CD14-positive monocyte (primary cell): Measurements from ENCODE around the gene MAPK1. TPM values are rescaled to one million over a fixed set of nuclear protein-coding genes. Genes with fewer than 3 reads are reported as not detected.

Source experiments
- DNase-seq, 3 donors: peaks; one replicate each; pipeline ENCODE4 v3.0.0-alpha.2; 2011 to 2022
- H2AFZ ChIP-seq: 2 replicates; pipeline ENCODE4 v1.6.0; 2012; ENCODE audit warnings: mild to moderate bottlenecking, low read depth, low read length, inconsistent platforms; ENCODE audit not compliant: insufficient read depth, poor library complexity, severe bottlenecking
- H3K27ac ChIP-seq, 2 donors: 1 replicate in 1 of 2; 2 replicates in 1 of 2; pipeline ENCODE4 v1.5.1; 2012 to 2013; ENCODE audit warnings: low read length in 2 of 2, control low read depth in 1 of 2, inconsistent platforms in 1 of 2, low read depth in 1 of 2, mild to moderate bottlenecking in 1 of 2
- H3K27me3 ChIP-seq, 2 donors: one replicate each; pipeline versions ENCODE4 v1.6.0 to v1.6.1; 2011 to 2013; ENCODE audit warnings: low read length in 2 of 2; ENCODE audit not compliant: control insufficient read depth in 2 of 2, insufficient read depth in 2 of 2
- H3K36me3 ChIP-seq, 2 donors: replicated peaks in 1 of 2; 1 replicate in 1 of 2; 2 replicates in 1 of 2; pipeline versions ENCODE4 v1.5.1 to v1.6.1; 2012 to 2013; ENCODE audit warnings: low read length in 2 of 2, control low read depth in 1 of 2, inconsistent platforms in 1 of 2, mild to moderate bottlenecking in 1 of 2; ENCODE audit not compliant: insufficient read depth in 2 of 2, control insufficient read depth in 1 of 2
- H3K4me1 ChIP-seq, 2 donors: 1 replicate in 1 of 2; 2 replicates in 1 of 2; pipeline versions ENCODE4 v1.5.1 to v1.6.1; 2012 to 2013; ENCODE audit warnings: low read length in 2 of 2, control low read depth in 1 of 2, inconsistent platforms in 1 of 2, mild to moderate bottlenecking in 1 of 2, moderate library complexity in 1 of 2; ENCODE audit not compliant: insufficient read depth in 2 of 2, control insufficient read depth in 1 of 2
- H3K4me2 ChIP-seq: replicated peaks from 2 replicates; pipeline ENCODE3; 2012; ENCODE audit warnings: low read length, moderate library complexity, mild to moderate bottlenecking; ENCODE audit not compliant: poor library complexity, severe bottlenecking; ENCODE audit errors: extremely low read depth
- H3K4me3 ChIP-seq, 3 experiments: fragments of 200-600 bp in 1 of 3; sonication (generic) in 1 of 3; replicated peaks in 1 of 3; 1 replicate in 2 of 3; 2 replicates in 1 of 3; pipeline ENCODE4 v1.5.1; 2011 to 2013; ENCODE audit warnings: low read length in 3 of 3, mild to moderate bottlenecking in 3 of 3, control low read depth in 2 of 3, low read depth in 2 of 3, inconsistent platforms in 1 of 3, moderate library complexity in 1 of 3
- H3K79me2 ChIP-seq: 2 replicates; pipeline ENCODE4 v1.6.0; 2012; ENCODE audit warnings: mild to moderate bottlenecking, control low read depth, inconsistent platforms, low read length, moderate library complexity; ENCODE audit not compliant: insufficient read depth
- H3K9ac ChIP-seq: 2 replicates; pipeline ENCODE4 v1.6.0; 2017; ENCODE audit warnings: low read length, mild to moderate bottlenecking; ENCODE audit not compliant: insufficient read depth, poor library complexity, severe bottlenecking
- H3K9me3 ChIP-seq, 2 donors: replicated peaks in 1 of 2; 1 replicate in 1 of 2; 2 replicates in 1 of 2; pipeline versions ENCODE4 v1.5.1 to v1.6.1; 2012 to 2013; ENCODE audit warnings: low read length in 2 of 2, control low read depth in 1 of 2; ENCODE audit not compliant: control insufficient read depth in 1 of 2, insufficient read depth in 1 of 2
- H4K20me1 ChIP-seq: 2 replicates; pipeline ENCODE4 v1.6.0; 2012; ENCODE audit warnings: mild to moderate bottlenecking, low read length, control low read depth, moderate library complexity; ENCODE audit not compliant: insufficient read depth
- H3K27ac Mint-ChIP-seq, 7 donors: one replicate each; pipeline ENCODE4 v1.8.0; 2020; ENCODE audit warnings: mild to moderate bottlenecking in 7 of 7, mixed read lengths in 7 of 7, moderate library complexity in 6 of 7, inconsistent platforms in 2 of 7
- H3K27me3 Mint-ChIP-seq, 3 donors: one replicate each; pipeline ENCODE4 v1.8.0; 2021 to 2022; ENCODE audit warnings: low read depth in 3 of 3, mild to moderate bottlenecking in 3 of 3, mixed read lengths in 3 of 3, moderate library complexity in 3 of 3, inconsistent platforms in 1 of 3
- H3K36me3 Mint-ChIP-seq, 2 donors: one replicate each; pipeline ENCODE4 v1.8.0; 2020; ENCODE audit warnings: mixed read lengths in 2 of 2, inconsistent platforms in 1 of 2, mild to moderate bottlenecking in 1 of 2
- H3K4me1 Mint-ChIP-seq: one replicate; pipeline ENCODE4 v1.8.0; 2020; ENCODE audit warnings: mild to moderate bottlenecking, mixed read lengths
- H3K4me3 Mint-ChIP-seq, 2 donors: one replicate each; pipeline ENCODE4 v1.8.0; 2020; ENCODE audit warnings: mild to moderate bottlenecking in 2 of 2, mixed read lengths in 2 of 2, moderate library complexity in 1 of 2
- H3K9me3 Mint-ChIP-seq, 7 donors: one replicate each; pipeline ENCODE4 v1.8.0; 2020 to 2022; ENCODE audit warnings: mixed read lengths in 7 of 7, mild to moderate bottlenecking in 6 of 7, moderate library complexity in 6 of 7, inconsistent platforms in 2 of 7
- WGBS: methylation state at CpG from one replicate; pipeline ENCODE4 v1.1.5; 2013; ENCODE audit warnings: missing lambda C conversion rate; ENCODE audit not compliant: insufficient coverage; 5-methylcytosine and 5-hydroxymethylcytosine counted together
- intact Hi-C, 2 donors: fragments of 100-400 bp; cut with micrococcal nuclease; formaldehyde crosslinking; loops; one replicate each; pipeline versions ENCODE4 v1.15.0 to v1.15.1; 2023
- polyA plus RNA-seq, 3 donors: library from polyadenylated mRNA; depleted of rRNA in 1 of 3; unstranded in 2 of 3; stranded (reverse) in 1 of 3; fragments of 300-500 nt in 2 of 3; fragments of >200 nt in 1 of 3; fragmentation: Illumina TruSeq in 2 of 3; gene quantifications; 1 replicate in 2 of 3; 2 replicates in 1 of 3; pipeline ENCODE4 v1.2.3, GENCODE V29; 2012 to 2021
- TF ChIP-seq, protein P1 (sequence below): fragments of 200-600 bp; IDR thresholded peaks from one replicate; pipeline ENCODE4 v1.8.0; 2022; ENCODE audit warnings: antibody characterized with exemption, mild to moderate bottlenecking

MAPK1 gene
- polyA plus RNA-seq, 3 donors, result 47.0 to 148 (median 118) TPM

- TF ChIP-seq, protein P1, sequence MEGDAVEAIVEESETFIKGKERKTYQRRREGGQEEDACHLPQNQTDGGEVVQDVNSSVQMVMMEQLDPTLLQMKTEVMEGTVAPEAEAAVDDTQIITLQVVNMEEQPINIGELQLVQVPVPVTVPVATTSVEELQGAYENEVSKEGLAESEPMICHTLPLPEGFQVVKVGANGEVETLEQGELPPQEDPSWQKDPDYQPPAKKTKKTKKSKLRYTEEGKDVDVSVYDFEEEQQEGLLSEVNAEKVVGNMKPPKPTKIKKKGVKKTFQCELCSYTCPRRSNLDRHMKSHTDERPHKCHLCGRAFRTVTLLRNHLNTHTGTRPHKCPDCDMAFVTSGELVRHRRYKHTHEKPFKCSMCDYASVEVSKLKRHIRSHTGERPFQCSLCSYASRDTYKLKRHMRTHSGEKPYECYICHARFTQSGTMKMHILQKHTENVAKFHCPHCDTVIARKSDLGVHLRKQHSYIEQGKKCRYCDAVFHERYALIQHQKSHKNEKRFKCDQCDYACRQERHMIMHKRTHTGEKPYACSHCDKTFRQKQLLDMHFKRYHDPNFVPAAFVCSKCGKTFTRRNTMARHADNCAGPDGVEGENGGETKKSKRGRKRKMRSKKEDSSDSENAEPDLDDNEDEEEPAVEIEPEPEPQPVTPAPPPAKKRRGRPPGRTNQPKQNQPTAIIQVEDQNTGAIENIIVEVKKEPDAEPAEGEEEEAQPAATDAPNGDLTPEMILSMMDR, result no peak
- Mint-ChIP-seq H3K4me3 (no peak overlapping the region), H3K27me3 (peaks cover 1 to 9% (median 6%) of the 10 kb centered on the region in 3 donors), H3K27ac (no peak overlapping the region), H3K36me3 (no peaks in the 10 kb centered on the region), H3K4me1 (no peaks in the 10 kb centered on the region), H3K9me3 (peaks cover 0 to 7% (median 0%) of the 10 kb centered on the region in 7 donors)
- Histone ChIP-seq H4K20me1 (no peaks in the 10 kb centered on the region), H2AFZ (no peak overlapping the region), H3K79me2 (no peaks in the 10 kb centered on the region), H3K27me3 (no peaks in the 10 kb centered on the region), H3K4me2 (no peak overlapping the region), H3K4me3 (no peak overlapping the region), H3K4me1 (no peaks in the 10 kb centered on the region), H3K9ac (no peak overlapping the region), H3K9me3 (no peaks in the 10 kb centered on the region), H3K27ac (no peak overlapping the region), H3K36me3 (no peaks in the 10 kb centered on the region)
- DNase-seq, result no peak
- intact Hi-C loops, result no loop called here
- 100% methylated on average over 4 of the region's 8 CpGs for WGBS
Measured at GRCh38 chr22:21894799-21895198, 27.4 kb upstream of the MAPK1 start.

DNA sequence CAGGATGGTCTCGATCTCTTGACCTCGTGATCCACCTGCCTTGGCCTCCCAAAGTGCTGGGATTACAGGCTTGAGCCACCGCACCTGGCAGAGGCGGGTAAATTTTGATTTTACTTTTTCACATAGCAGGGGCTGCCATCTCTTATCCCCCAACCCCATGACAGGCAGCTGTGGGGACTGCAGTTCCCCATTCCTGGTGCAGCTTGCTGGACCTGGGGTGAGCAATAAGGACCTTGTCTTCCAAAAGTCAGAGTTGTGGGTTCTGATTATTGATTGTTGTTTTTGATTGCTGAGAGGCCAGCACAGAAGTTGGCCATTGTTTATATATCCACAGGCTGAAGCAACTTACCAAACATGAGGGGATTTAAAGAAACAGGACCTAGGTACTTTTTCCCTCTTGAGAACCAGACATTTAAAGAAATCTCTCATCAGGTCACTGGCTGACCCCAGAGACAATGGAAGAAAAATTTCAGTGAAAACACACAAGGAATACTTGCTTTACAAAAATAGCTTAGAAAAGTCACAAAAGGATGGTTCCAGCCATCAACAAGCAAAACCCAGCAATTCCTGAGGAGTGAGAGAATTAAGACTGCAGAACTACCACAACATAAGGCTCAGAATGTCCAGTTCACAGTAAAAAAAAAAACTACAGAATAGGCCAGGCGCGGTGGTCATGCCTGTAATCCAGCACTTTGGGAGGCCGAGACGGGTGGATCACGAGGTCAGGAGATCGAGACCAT, 22.0 kb upstream of the MAPK1 start:
- Histone ChIP-seq H3K4me3 (no peak overlapping the region), H4K20me1 (no peaks in the 10 kb centered on the region), H3K36me3 (no peaks in the 10 kb centered on the region), H3K9ac (no peak overlapping the region), H2AFZ (no peak overlapping the region), H3K79me2 (no peaks in the 10 kb centered on the region), H3K27me3 (no peaks in the 10 kb centered on the region), H3K9me3 (no peaks in the 10 kb centered on the region), H3K4me1 (no peaks in the 10 kb centered on the region), H3K4me2 (no peak overlapping the region), H3K27ac (no peak overlapping the region)
- no peak overlapping the region for H3K27ac Mint-ChIP-seq
- no peak for DNase-seq
- H3K36me3 Mint-ChIP-seq, result no peaks in the 10 kb centered on the region
- H3K4me3 Mint-ChIP-seq, result no peak overlapping the region
- H3K27me3 Mint-ChIP-seq, result peaks cover 1 to 11% (median 10%) of the 10 kb centered on the region in 3 donors
- intact Hi-C loops, result no loop called here
- 99% methylated on average over 9 of the region's 10 CpGs for WGBS
- TF ChIP-seq, protein P1, result no peak
- no peaks in the 10 kb centered on the region for H3K4me1 Mint-ChIP-seq
- H3K9me3 Mint-ChIP-seq, result peaks cover 0 to 5% (median 0%) of the 10 kb centered on the region in 7 donors
